HG03378 (cell line): Measurements from ENCODE around the gene GCNT2.
"Not testable (repeated sequence)": the region's sequence is repeated elsewhere in the genome, so short reads cannot be mapped to it uniquely, and the experiment has no call there.

Experiments used
- ATAC-seq: cut with Tn5 transposase; IDR thresholded peaks from one replicate; pipeline ENCODE4 v1.9.1; 2021; ENCODE audit warnings: mild to moderate bottlenecking, moderate library complexity; ENCODE audit not compliant: unreplicated experiment

GCNT2 gene

DNA sequence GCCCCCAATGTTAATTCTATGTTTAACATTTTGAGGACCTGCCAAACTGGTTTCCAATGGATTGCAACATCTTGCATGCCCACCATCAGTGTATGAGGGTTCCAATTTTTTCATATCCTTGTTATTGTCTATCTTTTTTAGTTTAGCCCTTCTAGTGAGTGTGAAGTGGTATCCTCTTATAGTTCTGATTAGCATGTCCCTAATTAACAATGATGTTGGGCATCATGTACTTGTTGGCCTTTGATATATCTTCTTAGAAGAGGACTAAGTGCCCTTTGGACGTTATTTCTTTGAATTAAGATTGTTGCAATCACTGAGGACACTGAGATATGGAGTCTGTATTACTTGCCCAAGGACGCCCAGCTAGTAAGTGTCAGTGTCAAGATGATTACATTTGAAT, 22.3 kb downstream of the GCNT2 start:
- ATAC-seq = no peak

DNA sequence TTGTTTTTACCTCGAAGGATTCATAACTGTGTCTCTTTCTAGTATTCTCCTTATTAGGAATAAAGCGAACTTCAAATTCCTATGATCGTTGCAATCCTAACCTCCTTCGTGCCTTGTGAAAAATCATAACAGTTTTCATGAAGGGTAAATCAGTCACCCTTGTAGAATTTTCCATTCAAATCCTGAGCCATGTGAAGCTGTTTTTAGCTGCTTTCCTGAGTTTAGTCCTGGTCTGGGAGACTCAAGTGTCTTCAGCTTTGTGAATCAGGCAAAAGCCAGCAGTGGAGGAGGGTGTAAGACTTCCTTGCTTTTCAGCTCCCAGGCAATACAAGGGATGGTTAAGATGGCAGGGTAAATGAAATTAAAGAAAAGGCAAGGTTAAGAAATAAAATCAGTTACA, 24.3 kb downstream of the GCNT2 start:
- ATAC-seq = no peak

DNA sequence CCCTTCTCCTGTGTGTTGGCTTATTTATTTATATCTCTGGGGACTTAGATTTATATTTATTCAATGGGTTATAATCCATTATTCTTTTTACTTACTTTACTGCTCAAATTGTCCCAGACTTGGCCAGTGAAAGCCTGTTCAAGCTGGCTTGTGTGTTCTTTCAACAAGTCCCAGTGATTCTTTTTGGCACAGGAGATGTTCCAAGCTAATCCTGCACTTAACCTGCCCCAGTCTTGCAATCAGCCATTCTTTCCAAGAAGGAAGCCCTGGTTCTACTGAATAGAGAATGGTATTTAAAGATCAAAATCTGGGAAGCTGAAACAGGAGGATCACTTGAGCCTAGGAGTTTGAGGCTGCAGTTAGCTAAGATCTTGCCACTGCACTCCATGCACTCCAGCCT, 26.7 kb downstream of the GCNT2 start:
- no peak for ATAC-seq

DNA sequence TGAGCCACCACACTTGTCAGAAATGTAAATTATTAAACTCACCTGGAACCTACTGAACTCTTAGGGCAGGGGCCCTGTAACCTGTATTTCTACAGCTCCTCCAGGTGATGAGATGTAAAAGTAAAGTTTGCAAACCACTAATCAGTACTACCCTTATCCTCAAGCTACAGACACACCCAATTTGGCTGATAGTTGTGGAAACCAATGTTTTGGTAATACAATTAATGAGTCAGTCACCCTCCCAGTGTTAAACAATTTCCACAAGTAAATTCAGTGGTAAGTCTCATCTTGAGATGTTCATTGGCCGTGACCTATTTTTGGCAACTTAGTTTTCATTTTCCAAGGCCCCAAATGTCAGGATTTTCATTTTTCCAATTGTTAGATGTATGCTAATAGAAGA, 29.6 kb downstream of the GCNT2 start:
- ATAC-seq = no peak

DNA sequence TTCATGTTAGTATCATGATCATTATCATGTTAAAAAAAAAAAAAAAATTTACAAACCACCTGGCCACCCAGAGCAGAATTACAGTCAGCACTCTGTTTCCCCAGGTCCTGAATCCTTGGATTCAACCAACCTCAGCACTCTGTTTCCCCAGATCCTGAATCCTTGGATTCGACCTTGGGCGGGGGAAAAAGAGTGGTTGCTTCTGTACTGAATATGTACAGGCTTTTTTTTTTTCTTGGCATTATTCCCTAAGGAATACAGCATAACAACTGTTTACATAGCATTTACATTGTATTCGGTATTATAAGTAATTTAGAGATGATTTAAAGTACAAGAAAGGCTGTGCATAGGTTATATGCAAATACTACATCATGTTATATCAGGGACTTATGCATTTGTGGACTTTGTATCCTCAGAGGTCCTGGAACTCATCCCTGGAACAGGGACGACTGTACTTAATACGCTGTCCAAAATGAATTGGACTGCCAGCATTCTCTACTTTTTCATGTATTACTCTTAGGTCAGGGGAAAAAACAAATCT, 31.2 kb downstream of the GCNT2 start:
- no peak for ATAC-seq

DNA sequence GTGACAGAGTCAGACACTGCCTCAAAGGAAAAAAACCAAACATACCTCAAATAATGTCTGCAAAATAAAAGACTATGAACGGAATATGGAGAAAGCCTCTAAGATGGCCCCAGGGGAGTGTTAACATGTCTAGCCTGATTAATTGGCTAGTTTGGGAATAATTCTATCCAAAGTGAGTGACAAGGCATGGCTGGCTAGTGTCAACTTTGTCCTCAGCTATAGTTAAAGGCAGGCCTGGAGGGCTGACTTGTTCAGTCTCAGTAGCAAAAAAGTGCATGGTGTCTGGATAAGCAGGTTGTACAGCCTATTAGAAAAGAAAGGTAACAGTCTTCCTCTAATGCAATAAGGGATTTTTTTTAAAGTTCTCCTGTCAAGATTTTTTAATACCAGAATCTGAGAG, 32.7 kb downstream of the GCNT2 start:
- ATAC-seq = no peak

DNA sequence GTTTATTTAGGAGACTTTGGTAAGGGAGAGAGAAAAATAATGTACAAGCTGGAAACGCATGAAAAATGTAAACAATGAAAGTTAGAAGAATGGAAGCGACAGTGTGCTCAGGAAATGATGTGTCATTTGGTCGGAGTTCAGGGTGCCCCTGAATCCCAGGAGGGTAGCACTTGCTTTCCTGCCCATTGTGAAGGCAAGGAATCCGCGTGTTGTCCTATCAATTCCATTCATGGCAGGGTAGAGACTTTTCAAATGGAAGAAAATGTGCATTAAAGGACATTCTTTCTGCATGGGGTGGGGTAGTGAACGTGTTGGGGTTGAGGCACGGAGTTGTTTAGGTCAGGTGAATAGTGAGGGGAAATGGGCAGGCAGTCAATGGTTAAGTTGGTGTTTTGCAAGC, 33.7 kb downstream of the GCNT2 start:
- no peak for ATAC-seq

DNA sequence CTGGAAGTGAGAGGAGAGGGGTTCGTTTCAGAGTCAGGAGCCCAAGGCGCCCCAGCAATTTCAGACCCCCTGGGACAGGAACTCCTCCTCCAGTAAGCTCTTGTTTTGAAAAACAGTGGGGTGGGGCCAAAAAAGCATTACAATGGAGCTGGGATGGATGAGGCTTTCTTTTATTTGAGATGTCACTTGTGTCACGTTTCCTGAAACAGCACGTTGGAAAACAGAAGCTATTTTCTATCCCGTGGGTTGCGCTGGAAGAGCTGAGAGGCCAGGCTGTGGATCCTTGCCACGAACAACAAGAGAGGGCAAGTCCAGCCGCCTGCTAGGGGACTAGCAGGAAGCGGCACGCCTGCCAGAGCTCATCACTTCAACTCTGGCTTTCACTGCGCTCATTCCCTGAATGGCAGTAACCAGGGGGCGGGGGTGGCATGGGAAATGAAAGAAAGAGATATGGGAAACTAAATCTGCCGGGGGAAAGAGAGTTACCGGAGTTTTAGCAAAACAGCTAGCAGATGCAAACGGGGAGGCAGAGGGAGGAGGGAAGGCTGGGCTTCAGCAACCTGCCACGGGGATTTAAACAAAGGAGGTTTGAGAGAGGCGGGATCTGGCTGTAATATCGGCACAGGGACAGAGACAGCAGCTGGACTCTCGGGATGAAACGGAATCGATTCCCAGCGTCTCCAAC, 34.6 kb downstream of the GCNT2 start:
- no peak for ATAC-seq

DNA sequence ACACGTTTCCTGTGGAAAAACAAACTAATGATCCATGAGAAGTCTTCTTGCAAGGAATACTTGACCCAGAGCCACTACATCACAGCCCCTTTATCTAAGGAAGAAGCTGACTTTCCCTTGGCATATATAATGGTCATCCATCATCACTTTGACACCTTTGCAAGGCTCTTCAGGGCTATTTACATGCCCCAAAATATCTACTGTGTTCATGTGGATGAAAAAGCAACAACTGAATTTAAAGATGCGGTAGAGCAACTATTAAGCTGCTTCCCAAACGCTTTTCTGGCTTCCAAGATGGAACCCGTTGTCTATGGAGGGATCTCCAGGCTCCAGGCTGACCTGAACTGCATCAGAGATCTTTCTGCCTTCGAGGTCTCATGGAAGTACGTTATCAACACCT, 35.4 kb downstream of the GCNT2 start:
- ATAC-seq = no peak

GRCh38 chr6:10556992-10557391, 35.8 kb downstream of the GCNT2 start:
- ATAC-seq = no peak

GRCh38 chr6:10557913-10558312, 36.8 kb downstream of the GCNT2 start:
- no peak for ATAC-seq

GRCh38 chr6:10558565-10558964, 37.4 kb downstream of the GCNT2 start:
- ATAC-seq = no peak

DNA sequence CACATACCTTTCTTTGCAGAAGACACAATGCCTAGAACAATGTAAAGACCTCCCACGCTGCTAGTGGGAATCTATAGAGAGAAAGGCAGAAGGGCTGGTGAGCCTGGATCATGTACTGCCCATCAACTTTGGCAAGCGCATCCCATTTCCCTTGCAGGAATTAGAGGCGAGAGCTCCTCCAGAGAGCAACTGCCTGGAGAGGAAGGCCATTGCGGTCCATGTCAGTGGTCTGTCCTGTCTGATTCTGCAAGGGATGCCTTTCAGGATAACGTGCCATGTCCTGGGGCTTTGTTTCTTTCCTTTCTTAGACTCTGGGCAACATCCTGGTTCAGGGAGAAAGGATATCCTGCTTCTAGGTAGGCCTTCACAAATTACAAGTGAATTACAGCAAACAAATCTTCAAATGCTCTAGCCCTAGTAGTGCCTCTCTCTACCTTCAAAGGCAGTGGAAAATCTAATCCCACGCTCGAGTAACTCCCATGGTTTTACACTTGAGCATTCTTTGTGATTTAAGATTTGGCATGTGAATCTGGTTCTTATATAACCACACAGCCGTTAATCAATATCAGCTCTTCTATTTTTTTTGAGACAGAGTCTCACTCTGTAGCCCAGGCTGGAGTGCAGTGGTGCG, 38.5 kb downstream of the GCNT2 start:
- ATAC-seq = no peak

DNA sequence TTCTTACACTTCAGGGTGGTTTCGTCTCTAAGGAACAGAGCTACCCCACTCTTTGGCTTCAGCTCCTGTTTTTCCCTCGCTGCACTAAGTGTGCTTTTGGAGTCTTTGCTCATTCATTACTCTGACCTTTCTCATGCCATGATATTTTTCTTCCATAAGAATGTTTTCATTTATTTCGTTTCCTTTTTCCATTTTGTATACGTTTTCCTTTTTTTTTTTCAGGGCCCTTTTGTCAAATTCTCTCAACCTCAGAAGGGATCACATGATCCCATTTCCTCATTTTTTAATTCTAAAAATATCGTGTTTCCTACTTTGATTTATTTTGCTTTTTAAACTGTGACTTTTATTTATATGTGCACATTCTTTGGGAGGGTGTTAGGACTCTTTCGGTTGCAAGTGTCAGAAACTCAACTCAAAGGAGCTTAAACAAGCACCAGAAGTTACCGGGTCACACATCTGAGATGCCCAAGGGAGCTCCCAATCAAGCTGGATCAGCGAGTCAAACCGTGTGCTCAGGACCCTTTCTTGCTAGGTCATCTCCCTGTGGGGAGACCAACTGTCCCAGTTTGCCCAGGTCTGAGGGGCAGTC, 40.6 kb downstream of the GCNT2 start:
- no peak for ATAC-seq

- no peak for ATAC-seq
Measured at GRCh38 chr6:10564975-10565673, 44.0 kb downstream of the GCNT2 start.

DNA sequence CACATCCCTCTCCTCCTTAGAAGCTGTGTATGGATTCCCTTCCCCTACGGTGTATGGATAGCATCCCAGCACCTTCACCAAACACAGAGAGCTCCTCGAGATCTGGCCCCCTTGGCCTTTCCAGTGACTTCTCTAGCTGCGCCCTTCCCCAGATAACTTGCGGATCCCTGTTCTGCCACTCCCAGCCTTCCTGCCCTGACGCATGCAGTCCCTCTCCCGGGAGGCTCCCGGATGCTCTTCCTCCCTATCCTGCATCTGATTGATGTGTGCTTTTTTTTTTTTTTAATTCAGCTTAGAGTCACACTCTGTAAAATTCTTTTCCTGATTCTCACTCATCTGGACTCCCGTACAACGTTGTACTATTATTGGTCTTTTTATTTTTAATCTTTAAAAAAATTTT, 44.8 kb downstream of the GCNT2 start:
- ATAC-seq = no peak

GRCh38 chr6:10567256-10568026, 46.3 kb downstream of the GCNT2 start:
- no peak for ATAC-seq

- no peak for ATAC-seq
Measured at GRCh38 chr6:10569392-10570127, 48.4 kb downstream of the GCNT2 start.

DNA sequence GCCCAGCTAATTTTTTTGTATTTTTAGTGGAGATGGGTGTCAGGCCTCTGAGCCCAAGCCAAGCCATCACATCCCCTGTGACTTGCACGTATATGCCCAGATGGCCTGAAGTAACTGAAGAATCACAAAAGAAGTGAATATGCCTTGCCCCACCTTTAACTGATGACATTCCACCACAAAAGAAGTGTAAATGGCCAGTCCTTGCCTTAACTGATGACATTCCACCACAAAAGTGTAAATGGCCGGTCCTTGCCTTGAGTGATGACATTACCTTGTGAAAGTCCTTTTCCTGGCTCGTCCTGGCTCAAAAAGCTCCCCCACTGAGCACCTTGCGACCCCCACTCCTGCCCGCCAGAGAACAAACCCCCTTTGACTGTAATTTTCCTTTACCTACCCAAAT, 54.4 kb downstream of the GCNT2 start:
- ATAC-seq = not testable (repeated sequence)

GRCh38 chr6:10576226-10576625, 55.1 kb downstream of the GCNT2 start:
- ATAC-seq = no peak
